ENCODE data around the gene PARP1.

PARP1 gene

DNA sequence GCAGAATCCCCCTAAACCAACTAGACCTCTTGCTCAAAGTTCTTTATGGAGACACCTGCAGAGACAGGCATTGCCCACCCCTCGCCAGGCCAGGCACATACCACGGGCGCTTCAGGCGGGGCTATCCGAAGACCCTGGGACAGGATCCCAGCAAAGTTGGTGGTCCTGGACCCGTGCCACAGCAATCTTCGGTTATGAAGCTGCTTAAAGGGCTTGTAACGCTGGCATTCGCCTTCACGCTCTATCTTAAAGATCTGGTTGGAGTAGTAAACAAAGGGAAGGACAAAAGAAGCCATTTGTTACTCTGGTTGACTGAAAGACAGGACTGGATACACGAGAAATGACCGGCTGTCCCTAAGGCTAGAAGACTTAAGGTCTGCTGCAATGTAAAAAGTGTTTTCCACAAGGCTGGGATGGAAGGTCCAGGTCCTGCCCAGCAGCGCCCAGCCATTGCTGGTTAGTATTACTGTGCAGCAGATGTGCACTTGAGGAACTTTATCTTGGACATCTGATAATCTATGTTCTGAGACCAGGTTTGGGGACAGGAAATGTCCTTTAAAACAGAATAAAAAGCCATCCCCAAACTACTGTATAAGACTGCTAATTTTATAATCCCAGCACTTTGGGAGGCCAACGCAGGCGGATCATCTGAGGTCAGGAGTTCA is 42.9 kb downstream of the PARP1 start:
- TF ChIP-seq CTCF (IDR thresholded peaks at IDR 0.05; ENCODE audit: extremely low read depth, missing control alignments), result no peak
- no peak for DNase-seq (ENCODE audit: low spot score)

DNA sequence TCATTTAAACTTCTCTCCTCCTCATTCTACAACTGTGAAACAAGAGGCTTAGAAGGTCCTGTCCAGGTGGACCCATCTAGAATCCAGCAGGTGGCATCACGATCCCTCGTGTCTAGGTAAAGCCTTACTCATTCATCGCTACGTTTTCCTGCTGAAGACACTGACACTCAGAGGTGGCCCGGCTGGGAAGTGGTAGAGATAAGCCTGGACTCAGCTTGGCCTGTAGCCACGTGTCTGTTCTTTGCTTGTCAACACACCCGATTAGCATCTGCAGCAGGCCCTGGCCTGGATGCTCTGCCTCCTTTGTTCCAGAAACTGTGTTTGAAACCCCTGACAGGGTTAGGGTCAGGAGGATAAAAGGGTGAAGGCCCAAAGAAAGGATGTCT is 43.4 kb downstream of the PARP1 start:
- no peak for DNase-seq (ENCODE audit: low spot score)
- no peak for TF ChIP-seq CTCF (IDR thresholded peaks at IDR 0.05; ENCODE audit: extremely low read depth, missing control alignments)

DNA sequence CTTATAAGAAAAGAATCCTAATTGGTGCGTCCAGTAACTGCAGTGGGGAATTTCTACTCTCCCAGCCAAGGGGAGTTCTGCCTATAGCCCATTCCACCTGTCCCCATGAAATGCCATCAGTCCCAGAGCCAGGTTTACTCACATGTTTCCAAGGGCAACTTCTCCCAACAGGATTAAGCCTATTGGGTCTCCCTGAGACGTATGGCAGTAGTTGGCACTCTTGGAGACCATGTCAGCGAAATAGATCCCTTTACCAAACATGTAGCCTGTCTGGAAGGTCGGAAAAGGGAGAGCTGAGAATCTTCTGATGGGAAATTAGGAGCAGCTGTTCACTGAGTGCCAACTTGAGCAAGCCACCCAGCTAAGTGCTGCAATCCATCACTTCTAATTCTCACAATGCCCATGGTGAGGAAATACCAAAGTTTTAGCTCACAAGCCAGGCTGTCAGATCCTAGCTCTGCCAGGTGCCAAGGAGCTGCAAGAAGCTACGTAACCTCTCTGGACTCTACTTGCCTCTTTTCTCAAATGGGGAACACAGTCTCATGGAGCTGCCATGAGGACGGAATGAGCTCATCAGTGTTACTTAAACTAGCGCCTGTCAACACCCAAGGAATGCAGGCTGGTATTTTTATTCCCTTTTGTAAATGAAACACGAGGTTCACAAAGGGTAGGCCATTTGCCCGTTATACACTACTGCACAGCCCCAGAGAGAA is 43.9 kb downstream of the PARP1 start:
- no peak for DNase-seq (ENCODE audit: low spot score)
- TF ChIP-seq CTCF (IDR thresholded peaks at IDR 0.05; ENCODE audit: extremely low read depth, missing control alignments), result no peak

DNA sequence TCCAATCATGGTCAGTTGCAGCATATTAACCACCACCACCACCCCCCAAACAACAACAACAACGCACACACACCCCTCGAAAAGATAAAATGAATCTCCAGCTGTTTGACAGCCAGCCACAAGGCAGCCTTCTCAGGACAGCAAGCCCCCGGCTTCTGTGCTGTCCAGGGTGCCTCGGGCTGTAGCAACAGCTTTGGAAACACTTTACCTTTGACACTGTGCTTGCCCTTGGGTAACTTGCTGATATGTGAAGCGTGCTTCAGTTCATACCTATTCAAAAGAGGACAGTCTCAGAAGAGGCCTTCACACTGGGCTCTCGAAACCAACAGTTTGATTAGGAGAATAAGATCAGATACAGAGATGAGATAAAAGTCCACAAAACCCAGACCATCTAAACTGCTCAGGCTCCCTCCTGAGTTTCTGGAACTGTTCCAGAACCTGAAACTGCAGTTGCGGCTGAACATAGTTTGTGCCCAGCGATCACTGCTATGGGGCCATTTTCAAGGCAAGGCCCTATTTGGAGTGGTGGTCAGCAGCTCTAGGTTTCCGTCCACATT is 44.9 kb downstream of the PARP1 start:
- TF ChIP-seq CTCF (IDR thresholded peaks at IDR 0.05; ENCODE audit: extremely low read depth, missing control alignments), result no peak
- DNase-seq (ENCODE audit: low spot score), result no peak

DNA sequence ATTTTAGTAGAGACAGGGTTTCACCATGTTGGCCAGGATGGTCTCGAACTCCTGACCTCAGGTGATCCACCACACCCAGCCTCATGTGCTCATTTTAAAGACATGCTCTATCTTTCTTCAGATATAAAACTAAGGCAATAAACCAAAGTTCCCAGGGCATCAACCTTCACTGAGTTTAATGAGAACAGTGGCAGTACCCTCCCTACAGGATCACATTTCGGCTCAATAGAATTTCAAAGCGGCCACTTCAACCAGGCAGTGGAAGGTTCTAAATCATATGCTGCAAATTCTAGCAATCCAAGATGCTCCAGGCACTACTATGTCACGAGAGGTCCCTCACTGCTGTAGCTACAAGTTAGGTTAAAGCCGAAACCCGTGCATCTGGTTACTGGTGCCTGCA is 45.5 kb downstream of the PARP1 start:
- no peak for TF ChIP-seq CTCF (IDR thresholded peaks at IDR 0.05; ENCODE audit: extremely low read depth, missing control alignments)
- DNase-seq (ENCODE audit: low spot score), result no peak

- DNase-seq (ENCODE audit: low spot score), result peak; percentile 58
- no peak for TF ChIP-seq CTCF (IDR thresholded peaks at IDR 0.05; ENCODE audit: extremely low read depth, missing control alignments)
These were observed 47.7 kb downstream of the PARP1 start for GRCh38 chr1:226360106-226360746.

GRCh38 chr1:226357416-226357815 is 50.5 kb downstream of the PARP1 start:
- no peak for TF ChIP-seq CTCF (IDR thresholded peaks at IDR 0.05; ENCODE audit: extremely low read depth, missing control alignments)
- no peak for DNase-seq (ENCODE audit: low spot score)
